Astrocyte (in vitro differentiated cells and primary cell): ENCODE measurements around the gene PDZK1IP1. TPM values are rescaled to one million over a fixed set of nuclear protein-coding genes. Genes with fewer than 3 reads are reported as not detected.

ENCODE experiments used
- DNase-seq: peaks from one replicate; pipeline ENCODE4 v3.0.0-alpha.2; 2010; ENCODE audit warnings: low read depth
- FAIRE-seq: peaks from 2 replicates; lab custom pipeline; 2011; peaks lifted over from hg19 to GRCh38; lab: Jason Lieb, UNC
- H2AFZ ChIP-seq: 2 replicates; pipeline ENCODE4 v1.6.0; 2012; ENCODE audit warnings: low read depth, low read length, inconsistent platforms
- H3K27ac ChIP-seq: 2 replicates; pipeline ENCODE4 v1.5.1; 2011; ENCODE audit warnings: low read depth, low read length, inconsistent platforms
- H3K27me3 ChIP-seq: 2 replicates; pipeline ENCODE4 v1.6.0; 2011; ENCODE audit warnings: low read length, inconsistent platforms; ENCODE audit not compliant: insufficient read depth
- H3K36me3 ChIP-seq: 2 replicates; pipeline ENCODE4 v1.5.1; 2011; ENCODE audit warnings: low read length, inconsistent platforms; ENCODE audit not compliant: insufficient read depth
- H3K4me1 ChIP-seq: 2 replicates; pipeline ENCODE4 v1.5.1; 2011; ENCODE audit warnings: low read length, inconsistent platforms; ENCODE audit not compliant: insufficient read depth
- H3K4me2 ChIP-seq: 2 replicates; pipeline ENCODE4 v1.6.0; 2012; ENCODE audit warnings: low read length, inconsistent platforms
- H3K4me3 ChIP-seq: 2 replicates; pipeline ENCODE4 v1.5.1; 2011; ENCODE audit warnings: low read depth, mild to moderate bottlenecking, low read length, inconsistent platforms; ENCODE audit not compliant: insufficient read depth
- H3K79me2 ChIP-seq: 2 replicates; pipeline ENCODE4 v1.6.0; 2012; ENCODE audit warnings: mild to moderate bottlenecking, low read length, inconsistent platforms; ENCODE audit not compliant: insufficient read depth
- H3K9ac ChIP-seq: 2 replicates; pipeline ENCODE4 v1.6.0; 2012; ENCODE audit warnings: mild to moderate bottlenecking, low read length, inconsistent platforms
- H3K9me3 ChIP-seq: 2 replicates; pipeline ENCODE4 v1.5.1; 2012; ENCODE audit warnings: low read depth, mild to moderate bottlenecking, low read length, inconsistent platforms; ENCODE audit not compliant: insufficient read depth
- H4K20me1 ChIP-seq: 2 replicates; pipeline ENCODE4 v1.6.0; 2012; ENCODE audit warnings: low read length, inconsistent platforms; ENCODE audit not compliant: insufficient read depth
- H3K27ac Mint-ChIP-seq: one replicate; pipeline ENCODE4 v1.8.0; 2021; ENCODE audit warnings: mild to moderate bottlenecking, mixed read lengths; ENCODE audit not compliant: unreplicated experiment
- H3K27me3 Mint-ChIP-seq: one replicate; pipeline ENCODE4 v1.8.0; 2021; ENCODE audit warnings: low read depth, mixed read lengths; ENCODE audit not compliant: unreplicated experiment
- H3K36me3 Mint-ChIP-seq: one replicate; pipeline ENCODE4 v1.8.0; 2021; ENCODE audit warnings: low read depth, mixed read lengths; ENCODE audit not compliant: unreplicated experiment
- H3K4me1 Mint-ChIP-seq: one replicate; pipeline ENCODE4 v1.8.0; 2021; ENCODE audit warnings: low read depth, mixed read lengths; ENCODE audit not compliant: unreplicated experiment
- H3K4me3 Mint-ChIP-seq: one replicate; pipeline ENCODE4 v1.8.0; 2021; ENCODE audit warnings: mild to moderate bottlenecking, moderate library complexity, mixed read lengths; ENCODE audit not compliant: unreplicated experiment
- H3K9me3 Mint-ChIP-seq: one replicate; pipeline ENCODE4 v1.8.0; 2021; ENCODE audit warnings: mild to moderate bottlenecking, mixed read lengths; ENCODE audit not compliant: unreplicated experiment
- CTCF ChIP-seq: IDR thresholded peaks from 2 replicates; pipeline ENCODE4 v1.5.1; 2011; ENCODE audit warnings: low read depth, mild to moderate bottlenecking, inconsistent platforms, low read length, moderate library complexity; ENCODE audit not compliant: insufficient read depth
- EZH2 ChIP-seq: IDR thresholded peaks from 2 replicates; pipeline ENCODE4 v1.6.1; 2012; ENCODE audit warnings: mild to moderate bottlenecking, low read length, inconsistent platforms; ENCODE audit not compliant: insufficient read depth
- total RNA-seq: library from RNA; stranded (reverse); gene quantifications from 2 replicates; pipeline ENCODE4 v1.2.1, GENCODE V29; 2021

The PDZK1IP1 gene
- total RNA-seq, 1 donor from 2014 or later, result 0.34 TPM

DNA sequence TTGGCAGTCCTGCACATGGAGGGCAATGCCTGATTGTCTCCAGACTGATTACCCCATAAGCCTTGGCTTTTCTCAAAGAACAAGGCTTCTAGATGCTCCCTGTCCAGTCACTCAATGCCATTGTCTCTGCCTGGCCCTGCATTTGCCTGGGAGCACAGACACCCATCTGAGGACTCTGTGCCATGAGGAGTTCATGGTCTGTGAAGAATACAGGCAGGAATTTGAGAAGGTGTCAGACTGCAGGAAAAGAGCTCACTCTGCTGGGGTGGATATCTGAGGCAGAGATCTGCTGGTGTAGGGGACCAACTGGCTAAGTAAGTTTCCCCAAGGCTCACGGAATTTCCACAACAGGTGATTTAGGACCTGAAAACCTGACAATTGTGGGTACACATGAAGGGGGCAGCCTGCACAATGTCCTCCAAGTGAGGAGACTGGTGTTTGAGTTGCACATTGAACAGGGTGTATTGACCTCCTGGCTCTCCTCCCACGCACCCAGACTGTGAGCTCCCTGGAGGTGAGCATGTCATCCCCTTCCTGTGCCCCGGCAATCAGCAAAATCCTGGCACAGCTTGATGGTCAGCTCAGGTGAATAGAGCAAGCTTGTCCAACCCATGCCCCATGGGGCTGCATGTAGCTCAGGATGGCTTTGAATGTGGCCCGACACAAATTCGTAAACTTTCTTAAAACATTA is 51.8 kb downstream of the PDZK1IP1 start:
- H3K4me3 Mint-ChIP-seq, result no peak overlapping the region
- no peak overlapping the region for H3K27ac Mint-ChIP-seq
- peaks cover 5% of the 10 kb centered on the region for H3K9me3 Mint-ChIP-seq
- H3K9me3 ChIP-seq, result no peaks in the 10 kb centered on the region
- FAIRE-seq (no peak), DNase-seq (no peak)
- no peak overlapping the region for H3K4me3 ChIP-seq
- H3K4me1 ChIP-seq, result no peaks in the 10 kb centered on the region
- H3K36me3 ChIP-seq, result no peaks in the 10 kb centered on the region
- no peaks in the 10 kb centered on the region for H3K4me1 Mint-ChIP-seq
- H3K27me3 Mint-ChIP-seq, result peaks cover 13% of the 10 kb centered on the region
- H3K27ac ChIP-seq, result no peak overlapping the region
- H3K79me2 ChIP-seq, result no peaks in the 10 kb centered on the region
- H3K4me2 ChIP-seq, result no peak overlapping the region
- H3K27me3 ChIP-seq, result no peaks in the 10 kb centered on the region
- no peaks in the 10 kb centered on the region for H4K20me1 ChIP-seq
- no peak for TF ChIP-seq CTCF
- TF ChIP-seq EZH2, result no peak
- H2AFZ ChIP-seq, result no peak overlapping the region
- H3K9ac ChIP-seq, result no peak overlapping the region
- no peaks in the 10 kb centered on the region for H3K36me3 Mint-ChIP-seq

DNA sequence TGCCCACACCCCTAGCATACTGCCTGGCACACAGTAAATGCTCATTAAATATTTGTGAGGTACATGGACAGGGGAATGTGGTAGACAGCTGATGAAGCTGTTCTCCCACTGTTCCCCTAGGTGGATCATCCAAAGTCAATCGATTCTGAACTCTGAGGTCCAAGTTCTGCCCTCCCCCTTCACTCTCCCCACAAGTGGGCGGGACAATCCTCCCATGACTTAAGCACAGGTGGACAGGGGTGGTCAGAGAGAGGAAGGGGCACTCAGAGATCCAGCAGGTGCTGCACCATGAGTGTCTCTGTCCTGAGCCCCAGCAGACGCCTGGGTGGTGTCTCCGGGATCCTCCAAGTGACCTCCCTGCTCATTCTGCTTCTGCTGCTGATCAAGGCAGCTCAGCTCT is 52.6 kb downstream of the PDZK1IP1 start, which contains the start of gene CYP4A22:
Gene CYP4A22 (plus strand): TSS at position 244 of the 400 bp plus-strand sequence. CDS start 45 bp downstream, at position 289.
- no peak within 1 kb of the TSS for H3K4me3 Mint-ChIP-seq
- TF ChIP-seq EZH2 (no peak), CTCF (no peak)

More for the DNA sequence above, 52.6 kb downstream of the PDZK1IP1 start, which contains the start of gene CYP4A22:
- no peak within 1 kb of the TSS for H3K4me2 ChIP-seq
- H3K79me2 ChIP-seq, result no peaks in the 10 kb centered on the region
- FAIRE-seq (no peak), DNase-seq (no peak)
- H2AFZ ChIP-seq, result no peak within 1 kb of the TSS
- no peaks in the 10 kb centered on the region for H3K4me1 ChIP-seq
- Mint-ChIP-seq H3K36me3 (no peaks in the 10 kb centered on the region), H3K27me3 (peaks cover 11% of the 10 kb centered on the region), H3K27ac (no peak within 1 kb of the TSS), H3K4me1 (no peaks in the 10 kb centered on the region), H3K9me3 (peaks cover 5% of the 10 kb centered on the region)
- H3K9me3 ChIP-seq, result no peaks in the 10 kb centered on the region
- no peak within 1 kb of the TSS for H3K27ac ChIP-seq
- H3K4me3 ChIP-seq, result no peak within 1 kb of the TSS
- H3K36me3 ChIP-seq, result no peaks in the 10 kb centered on the region
- H4K20me1 ChIP-seq, result no peaks in the 10 kb centered on the region
- H3K27me3 ChIP-seq, result no peaks in the 10 kb centered on the region
- no peak within 1 kb of the TSS for H3K9ac ChIP-seq

Other genes starting within 250 kb of the PDZK1IP1 start
- not detected in 2 replicates for gene CYP4A11, start 248.6 kb downstream of the PDZK1IP1 start, total RNA-seq
- 0.24 TPM in 1 of 2 replicates, not detected in the other for gene CYP4X1, start 166.4 kb downstream of the PDZK1IP1 start, total RNA-seq
- not detected in 2 replicates for gene CYP4Z1, start 122.8 kb downstream of the PDZK1IP1 start, total RNA-seq
- not detected in 2 replicates for gene CYP4A22, start 52.6 kb downstream of the PDZK1IP1 start, total RNA-seq
- gene TAL1, start 42.2 kb upstream of the PDZK1IP1 start, total RNA-seq, result 0.14 and 0.17 TPM in 2 replicates
- 5.1 and 8.8 TPM in 2 replicates for gene STIL, start 124.1 kb upstream of the PDZK1IP1 start, total RNA-seq
- 136 and 143 TPM in 2 replicates for gene CMPK1, start 143.8 kb upstream of the PDZK1IP1 start, total RNA-seq
- gene FOXE3, start 226.2 kb upstream of the PDZK1IP1 start, total RNA-seq, result 0.14 TPM in 1 of 2 replicates, not detected in the other
- 0.07 TPM in 1 of 2 replicates, not detected in the other for gene FOXD2, start 248.0 kb upstream of the PDZK1IP1 start, total RNA-seq